Measurements from ENCODE around the gene EMILIN3.

Gene EMILIN3

DNA sequence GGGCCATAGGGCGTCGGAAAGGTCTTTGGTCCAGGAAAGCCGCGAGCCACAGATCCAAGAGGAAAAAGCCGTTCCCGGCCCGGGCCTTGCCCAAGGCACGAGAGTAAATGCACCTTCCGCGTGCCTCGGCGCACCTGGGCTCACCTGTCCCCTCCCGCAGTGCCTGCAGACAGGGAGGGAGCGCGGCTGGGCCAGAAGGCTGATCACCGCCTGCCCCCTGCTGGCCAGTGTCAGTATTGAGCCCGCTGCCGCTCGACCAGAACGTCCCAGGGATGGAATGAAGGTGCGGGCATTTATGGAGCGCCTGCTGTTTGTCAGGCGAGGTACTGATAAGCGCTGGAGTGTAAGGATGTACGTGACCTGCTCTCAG lies 26.7 kb downstream of the EMILIN3 start:
- no peak overlapping the region for H3K27ac ChIP-seq
- no peak for DNase-seq (ENCODE audit: low read depth, low spot score)
- H3K9ac ChIP-seq (ENCODE audit: insufficient read length): no peak overlapping the region
- no peaks in the 10 kb centered on the region for H3K36me3 ChIP-seq (ENCODE audit: insufficient read depth, low read length)
- no peaks in the 10 kb centered on the region for H3K9me3 ChIP-seq (ENCODE audit: low read depth, low read length)
- H3K4me3 ChIP-seq: peak overlapping the region; percentile 83
- TF ChIP-seq FOXP2 (optimal IDR thresholded peaks at IDR 0.05; ENCODE audit: control extremely low read depth, extremely low read length, insufficient read depth) (no peak), POLR2AphosphoS5 (IDR thresholded peaks at IDR 0.05; ENCODE audit: borderline replicate concordance, low read depth, low read length) (no peak), EZH2 (IDR thresholded peaks at IDR 0.05) (no peak)

DNA sequence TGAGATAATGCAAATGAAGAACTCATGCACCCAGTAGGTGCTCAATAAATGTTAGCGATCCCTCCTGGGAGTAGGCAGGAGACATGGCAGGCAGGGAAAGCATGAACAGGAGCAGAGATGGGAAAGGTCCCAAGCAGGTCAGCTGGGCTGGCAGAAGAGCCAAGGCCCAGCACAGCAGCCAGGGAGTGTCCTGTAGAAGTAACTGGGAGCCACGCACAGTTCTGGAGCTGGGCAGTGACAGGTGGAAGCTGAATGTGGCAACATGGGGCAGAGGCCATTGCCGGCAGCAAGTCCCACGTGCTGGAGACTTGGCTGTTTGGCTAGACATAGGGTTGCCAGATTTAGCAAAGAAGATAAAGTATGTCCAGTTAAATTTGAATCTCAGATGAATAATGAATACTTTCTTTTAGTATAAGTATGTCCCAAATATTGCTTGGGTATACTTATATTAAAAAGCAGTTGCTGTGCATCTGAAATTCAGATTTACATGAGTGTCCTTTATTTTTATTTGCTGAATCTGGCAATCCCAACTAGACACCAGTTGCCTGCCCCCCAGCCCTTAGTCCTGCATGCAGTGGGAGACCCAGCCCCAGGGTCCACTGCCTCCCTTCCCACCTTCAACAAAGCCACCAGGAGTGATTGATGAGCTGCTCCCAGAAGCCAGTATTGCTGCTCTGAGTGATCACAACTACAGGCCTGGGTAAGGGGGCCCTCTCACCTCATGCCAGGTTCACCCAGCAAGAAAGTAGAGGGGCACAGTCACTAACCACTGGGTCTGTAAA lies 29.7 kb downstream of the EMILIN3 start:
- Histone ChIP-seq H3K9ac (ENCODE audit: insufficient read length) (no peak overlapping the region), H3K36me3 (ENCODE audit: insufficient read depth, low read length) (no peaks in the 10 kb centered on the region), H3K4me3 (no peak overlapping the region), H3K9me3 (ENCODE audit: low read depth, low read length) (no peaks in the 10 kb centered on the region), H3K27ac (no peak overlapping the region)
- TF ChIP-seq FOXP2 (optimal IDR thresholded peaks at IDR 0.05; ENCODE audit: control extremely low read depth, extremely low read length, insufficient read depth): no peak
- TF ChIP-seq POLR2AphosphoS5 (IDR thresholded peaks at IDR 0.05; ENCODE audit: borderline replicate concordance, low read depth, low read length): no peak
- no peak for TF ChIP-seq EZH2 (IDR thresholded peaks at IDR 0.05)
- no peak for DNase-seq (ENCODE audit: low read depth, low spot score)

DNA sequence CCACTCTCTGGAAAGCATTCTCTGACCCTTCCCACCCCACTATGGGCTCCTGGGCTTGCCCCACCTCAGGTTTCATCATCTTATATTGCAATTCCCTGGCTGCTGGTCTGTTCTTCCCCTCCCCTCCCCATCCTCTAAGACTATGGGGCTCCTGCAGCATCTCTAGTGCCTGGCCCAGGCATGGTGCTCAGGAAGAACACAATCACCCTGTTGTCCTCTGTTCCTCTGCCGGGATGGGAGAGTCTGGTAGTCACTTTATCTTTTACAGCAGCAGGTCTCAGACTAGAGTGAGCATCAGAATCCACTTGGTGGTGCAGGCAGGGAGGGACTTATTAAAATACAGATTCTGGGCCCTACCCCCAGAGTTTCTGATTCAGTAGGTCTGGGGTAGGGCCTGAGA lies 31.0 kb downstream of the EMILIN3 start:
- Histone ChIP-seq H3K36me3 (ENCODE audit: insufficient read depth, low read length) (no peaks in the 10 kb centered on the region), H3K4me3 (no peak overlapping the region), H3K9ac (ENCODE audit: insufficient read length) (no peak overlapping the region), H3K9me3 (ENCODE audit: low read depth, low read length) (no peaks in the 10 kb centered on the region), H3K27ac (no peak overlapping the region)
- no peak for TF ChIP-seq EZH2 (IDR thresholded peaks at IDR 0.05)
- TF ChIP-seq POLR2AphosphoS5 (IDR thresholded peaks at IDR 0.05; ENCODE audit: borderline replicate concordance, low read depth, low read length): no peak
- no peak for TF ChIP-seq FOXP2 (optimal IDR thresholded peaks at IDR 0.05; ENCODE audit: control extremely low read depth, extremely low read length, insufficient read depth)
- DNase-seq (ENCODE audit: low read depth, low spot score): no peak

DNA sequence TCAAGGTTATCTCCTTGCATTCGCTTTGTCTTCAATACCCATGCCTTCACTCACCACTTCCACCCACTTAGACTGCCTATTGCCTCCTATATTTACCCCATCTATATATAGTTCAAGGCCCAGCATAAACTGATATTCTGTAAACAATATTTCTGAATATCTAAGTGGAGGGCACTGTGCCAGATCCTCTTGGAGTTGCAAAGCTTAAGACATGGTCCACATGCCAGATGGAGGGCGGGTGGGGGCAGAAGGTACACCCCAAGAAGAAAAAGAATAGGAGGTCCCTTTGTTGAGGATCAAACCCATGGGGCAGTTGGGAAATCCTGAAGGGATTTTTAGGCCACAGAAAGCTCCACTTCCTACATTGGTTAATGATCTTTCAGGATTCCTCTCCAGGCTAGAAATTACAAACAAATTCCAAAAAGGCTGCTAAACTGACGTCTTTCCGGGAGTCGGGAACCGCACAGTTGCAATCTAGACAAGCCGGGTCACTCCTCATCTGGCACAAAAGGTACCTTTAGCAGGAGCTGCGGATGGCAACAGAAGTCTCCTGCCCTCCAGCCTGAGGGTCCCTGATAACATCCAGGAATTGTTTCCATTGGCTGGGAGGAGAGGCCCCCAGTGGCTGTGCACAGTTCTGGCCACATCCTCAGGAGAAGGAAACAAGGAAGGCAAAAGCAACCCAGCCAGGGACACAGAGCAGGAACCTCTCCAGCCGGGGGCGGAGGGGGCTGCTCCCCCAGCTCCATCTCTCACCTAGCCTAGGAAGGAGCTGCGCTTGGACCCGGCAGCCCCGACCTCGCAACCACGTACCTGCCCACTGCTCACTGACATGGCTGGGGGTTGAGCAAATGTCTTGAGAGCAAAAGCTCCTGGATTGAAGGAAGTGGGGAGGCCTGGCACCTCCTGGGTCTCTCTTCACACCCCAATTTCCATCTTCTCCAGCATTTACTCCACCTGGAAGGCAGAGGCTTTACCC lies 31.9 kb downstream of the EMILIN3 start:
- no peak for DNase-seq (ENCODE audit: low read depth, low spot score)
- Histone ChIP-seq H3K9ac (ENCODE audit: insufficient read length) (no peak overlapping the region), H3K9me3 (ENCODE audit: low read depth, low read length) (no peaks in the 10 kb centered on the region), H3K4me3 (no peak overlapping the region), H3K36me3 (ENCODE audit: insufficient read depth, low read length) (no peaks in the 10 kb centered on the region), H3K27ac (no peak overlapping the region)
- TF ChIP-seq EZH2 (IDR thresholded peaks at IDR 0.05) (no peak), FOXP2 (optimal IDR thresholded peaks at IDR 0.05; ENCODE audit: control extremely low read depth, extremely low read length, insufficient read depth) (no peak), POLR2AphosphoS5 (IDR thresholded peaks at IDR 0.05; ENCODE audit: borderline replicate concordance, low read depth, low read length) (no peak)

DNA sequence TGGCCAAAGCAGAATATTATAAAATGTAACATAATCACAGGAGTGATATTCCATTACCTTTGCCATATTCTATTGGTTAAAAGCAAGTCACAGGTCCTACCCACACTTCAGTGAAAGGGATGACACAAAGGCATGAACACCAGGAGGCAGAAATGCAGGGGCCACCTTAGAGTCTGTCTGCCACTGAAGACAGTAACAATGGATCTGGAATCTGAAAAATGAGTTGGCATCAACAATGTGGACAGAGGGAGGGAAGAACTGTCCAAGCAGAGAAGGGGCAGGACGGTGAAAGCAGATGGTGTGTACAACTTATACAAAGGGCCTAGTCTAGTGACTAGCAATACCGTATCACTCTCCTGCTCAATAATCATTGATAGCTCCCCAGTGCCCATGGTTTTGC lies 32.6 kb downstream of the EMILIN3 start:
- Histone ChIP-seq H3K9ac (ENCODE audit: insufficient read length) (no peak overlapping the region), H3K27ac (no peak overlapping the region)
- no peak for TF ChIP-seq FOXP2 (optimal IDR thresholded peaks at IDR 0.05; ENCODE audit: control extremely low read depth, extremely low read length, insufficient read depth)
- no peak for TF ChIP-seq EZH2 (IDR thresholded peaks at IDR 0.05)
- TF ChIP-seq POLR2AphosphoS5 (IDR thresholded peaks at IDR 0.05; ENCODE audit: borderline replicate concordance, low read depth, low read length): no peak

DNA sequence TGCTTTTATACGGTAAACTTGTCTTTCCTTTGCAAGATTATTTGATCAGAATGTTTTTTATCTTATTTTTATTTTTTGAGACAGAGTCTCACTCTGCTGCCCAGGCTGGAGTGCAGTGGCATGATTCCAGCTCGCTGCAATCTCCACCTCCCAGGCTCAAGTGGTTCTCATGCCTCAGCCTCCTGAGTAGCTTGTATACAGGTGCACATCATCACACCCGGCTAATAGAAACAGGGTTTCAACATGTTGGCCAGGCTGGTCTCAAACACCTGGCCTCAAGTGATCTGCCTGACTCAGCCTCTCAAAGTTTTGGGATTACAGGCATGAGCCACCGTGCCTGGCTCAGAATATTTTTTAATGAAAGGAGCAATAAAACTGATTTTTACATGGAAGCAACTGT lies 34.9 kb downstream of the EMILIN3 start:
- DNase-seq (ENCODE audit: low read depth, low spot score): no peak
- TF ChIP-seq EZH2 (IDR thresholded peaks at IDR 0.05) (no peak), FOXP2 (optimal IDR thresholded peaks at IDR 0.05; ENCODE audit: control extremely low read depth, extremely low read length, insufficient read depth) (no peak), POLR2AphosphoS5 (IDR thresholded peaks at IDR 0.05; ENCODE audit: borderline replicate concordance, low read depth, low read length) (no peak)
- Histone ChIP-seq H3K9me3 (ENCODE audit: low read depth, low read length) (no peaks in the 10 kb centered on the region), H3K9ac (ENCODE audit: insufficient read length) (no peak overlapping the region), H3K27ac (no peak overlapping the region), H3K36me3 (ENCODE audit: insufficient read depth, low read length) (no peaks in the 10 kb centered on the region), H3K4me3 (no peak overlapping the region)

More for the DNA sequence above, 32.6 kb downstream of the EMILIN3 start:
- Histone ChIP-seq H3K4me3 (no peak overlapping the region), H3K9me3 (ENCODE audit: low read depth, low read length) (no peaks in the 10 kb centered on the region), H3K36me3 (ENCODE audit: insufficient read depth, low read length) (no peaks in the 10 kb centered on the region)
- DNase-seq (ENCODE audit: low read depth, low spot score): no peak

DNA sequence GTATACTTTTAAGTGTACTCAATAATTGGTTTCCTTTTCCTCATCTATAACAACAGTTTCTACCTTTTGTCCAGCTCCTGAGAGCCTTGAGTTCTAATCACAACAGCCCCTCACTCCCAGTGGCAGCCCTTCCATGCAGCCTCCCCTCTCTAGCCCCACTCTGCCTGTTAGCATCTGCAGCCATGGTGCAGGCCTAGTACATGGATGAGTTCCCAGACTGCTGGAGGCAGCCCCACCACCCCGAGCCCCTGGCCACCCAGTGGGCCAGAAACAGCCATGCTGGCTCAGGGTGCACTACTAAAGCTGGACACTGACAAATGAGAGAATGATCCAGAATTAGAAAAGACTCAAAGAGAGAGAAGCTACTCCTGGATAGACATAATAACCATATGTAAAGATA lies 35.7 kb downstream of the EMILIN3 start:
- no peak overlapping the region for H3K27ac ChIP-seq
- DNase-seq (ENCODE audit: low read depth, low spot score): no peak
- TF ChIP-seq FOXP2 (optimal IDR thresholded peaks at IDR 0.05; ENCODE audit: control extremely low read depth, extremely low read length, insufficient read depth) (no peak), POLR2AphosphoS5 (IDR thresholded peaks at IDR 0.05; ENCODE audit: borderline replicate concordance, low read depth, low read length) (no peak), EZH2 (IDR thresholded peaks at IDR 0.05) (no peak)
- H3K9me3 ChIP-seq (ENCODE audit: low read depth, low read length): no peaks in the 10 kb centered on the region
- H3K4me3 ChIP-seq: no peak overlapping the region
- H3K9ac ChIP-seq (ENCODE audit: insufficient read length): no peak overlapping the region
- H3K36me3 ChIP-seq (ENCODE audit: insufficient read depth, low read length): no peaks in the 10 kb centered on the region

DNA sequence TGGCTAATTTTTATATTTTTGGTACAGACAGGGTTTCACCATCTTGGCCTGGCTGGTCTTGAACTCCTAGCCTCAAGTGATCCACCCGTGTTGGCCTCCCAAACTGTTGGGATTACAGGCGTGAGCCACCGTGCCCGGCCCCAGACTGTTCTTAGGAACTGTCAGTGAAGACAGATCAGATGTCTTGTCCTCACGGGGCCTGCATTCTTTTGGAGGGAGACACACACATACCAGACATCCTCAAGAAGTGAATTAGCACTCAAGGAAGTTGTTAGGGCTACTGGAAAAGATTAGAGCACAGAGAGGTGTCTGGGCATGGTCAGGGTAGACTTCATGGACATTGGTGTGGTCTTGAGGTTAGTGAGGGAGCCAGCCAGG lies 36.3 kb downstream of the EMILIN3 start:
- no peak for TF ChIP-seq EZH2 (IDR thresholded peaks at IDR 0.05)
- TF ChIP-seq FOXP2 (optimal IDR thresholded peaks at IDR 0.05; ENCODE audit: control extremely low read depth, extremely low read length, insufficient read depth): no peak
- no peak for TF ChIP-seq POLR2AphosphoS5 (IDR thresholded peaks at IDR 0.05; ENCODE audit: borderline replicate concordance, low read depth, low read length)
- no peak overlapping the region for H3K27ac ChIP-seq
- no peak overlapping the region for H3K9ac ChIP-seq (ENCODE audit: insufficient read length)
- DNase-seq (ENCODE audit: low read depth, low spot score): no peak
- no peaks in the 10 kb centered on the region for H3K36me3 ChIP-seq (ENCODE audit: insufficient read depth, low read length)
- H3K9me3 ChIP-seq (ENCODE audit: low read depth, low read length): no peaks in the 10 kb centered on the region
- no peak overlapping the region for H3K4me3 ChIP-seq
